ENCODE data around the gene LRRC7.
"Not testable (repeated sequence)": the region's sequence is repeated elsewhere in the genome, so short reads cannot be mapped to it uniquely, and the experiment has no call there.

Gene LRRC7

GRCh38 chr1:70025846-70026245 lies 458.1 kb downstream of the LRRC7 start:
- in situ Hi-C loops (cut with HindIII; ENCODE audit: low sequenced_read_pairs): no loop called here

GRCh38 chr1:70033266-70033873 lies 465.6 kb downstream of the LRRC7 start:
- in situ Hi-C loops (cut with HindIII; ENCODE audit: low sequenced_read_pairs): no loop called here

GRCh38 chr1:70033936-70034335 lies 466.2 kb downstream of the LRRC7 start:
- in situ Hi-C loops (cut with HindIII; ENCODE audit: low sequenced_read_pairs): no loop called here

GRCh38 chr1:70034403-70034802 lies 466.7 kb downstream of the LRRC7 start:
- in situ Hi-C loops (cut with HindIII; ENCODE audit: low sequenced_read_pairs): no loop called here

GRCh38 chr1:70038025-70038424 lies 470.3 kb downstream of the LRRC7 start:
- in situ Hi-C loops (cut with HindIII; ENCODE audit: low sequenced_read_pairs): no loop called here

- in situ Hi-C loops (cut with HindIII; ENCODE audit: low sequenced_read_pairs): no loop called here
Observed at GRCh38 chr1:70039485-70039884, 471.8 kb downstream of the LRRC7 start.

- in situ Hi-C loops (cut with HindIII; ENCODE audit: low sequenced_read_pairs): no loop called here
Observed at GRCh38 chr1:70041317-70042045, 473.8 kb downstream of the LRRC7 start.

GRCh38 chr1:70042090-70042731 lies 474.5 kb downstream of the LRRC7 start:
- in situ Hi-C loops (cut with HindIII; ENCODE audit: low sequenced_read_pairs): no loop called here

GRCh38 chr1:70043804-70044203 lies 476.1 kb downstream of the LRRC7 start:
- in situ Hi-C loops (cut with HindIII; ENCODE audit: low sequenced_read_pairs): no loop called here

GRCh38 chr1:70044832-70045231 lies 477.1 kb downstream of the LRRC7 start:
- in situ Hi-C loops (cut with HindIII; ENCODE audit: low sequenced_read_pairs): no loop called here

GRCh38 chr1:70045581-70045980 lies 477.9 kb downstream of the LRRC7 start:
- in situ Hi-C loops (cut with HindIII; ENCODE audit: low sequenced_read_pairs): not testable (repeated sequence)

GRCh38 chr1:70048336-70049094 lies 480.8 kb downstream of the LRRC7 start:
- in situ Hi-C loops (cut with HindIII; ENCODE audit: low sequenced_read_pairs): no loop called here

GRCh38 chr1:70051926-70052325 lies 484.2 kb downstream of the LRRC7 start:
- in situ Hi-C loops (cut with HindIII; ENCODE audit: low sequenced_read_pairs): no loop called here

- in situ Hi-C loops (cut with HindIII; ENCODE audit: low sequenced_read_pairs): no loop called here
Observed at GRCh38 chr1:70057500-70057899, 489.8 kb downstream of the LRRC7 start.

GRCh38 chr1:70061231-70061630 lies 493.5 kb downstream of the LRRC7 start:
- in situ Hi-C loops (cut with HindIII; ENCODE audit: low sequenced_read_pairs): no loop called here

- in situ Hi-C loops (cut with HindIII; ENCODE audit: low sequenced_read_pairs): no loop called here
Observed at GRCh38 chr1:70063861-70064260, 496.1 kb downstream of the LRRC7 start.

- in situ Hi-C loops (cut with HindIII; ENCODE audit: low sequenced_read_pairs): no loop called here
Observed at GRCh38 chr1:70066711-70067110, 499.0 kb downstream of the LRRC7 start.

- in situ Hi-C loops (cut with HindIII; ENCODE audit: low sequenced_read_pairs): no loop called here
Observed at GRCh38 chr1:70071601-70072000, 503.9 kb downstream of the LRRC7 start.

- in situ Hi-C loops (cut with HindIII; ENCODE audit: low sequenced_read_pairs): no loop called here
Observed at GRCh38 chr1:70072231-70072751, 504.6 kb downstream of the LRRC7 start.

GRCh38 chr1:70075761-70076160 lies 508.0 kb downstream of the LRRC7 start:
- in situ Hi-C loops (cut with HindIII; ENCODE audit: low sequenced_read_pairs): no loop called here

GRCh38 chr1:70077066-70077465 lies 509.3 kb downstream of the LRRC7 start:
- in situ Hi-C loops (cut with HindIII; ENCODE audit: low sequenced_read_pairs): no loop called here
